Neural cell (in vitro differentiated cells): ENCODE data around the gene SOHLH1. TPM values are rescaled to one million over a fixed set of nuclear protein-coding genes. Genes with fewer than 3 reads are reported as not detected.

ENCODE experiments used
- H2AFZ ChIP-seq: fragments of 200-600, 300-800 bp; sonication (generic), shearing (Covaris generic); 2 replicates; pipeline ENCODE4 v1.6.0; 2014; ENCODE audit warnings: low read depth, mild to moderate bottlenecking, antibody characterized with exemption, low read length, moderate library complexity
- H3F3A ChIP-seq: fragments of 200-600 bp; shearing (Covaris generic); 2 replicates; pipeline ENCODE4 v1.6.1; 2016; ENCODE audit warnings: mild to moderate bottlenecking, moderate library complexity, mixed read lengths, antibody characterized with exemption, low read length; ENCODE audit not compliant: insufficient read depth, poor library complexity, severe bottlenecking
- H3K27ac ChIP-seq: fragments of 200-600, 300-800 bp; sonication (generic), shearing (Covaris generic); 2 replicates; pipeline ENCODE4 v1.5.1; 2014; ENCODE audit warnings: mild to moderate bottlenecking, low read length, moderate library complexity
- H3K27me3 ChIP-seq: fragments of 300-800, 200-600 bp; sonication (generic), shearing (Covaris generic); 2 replicates; pipeline ENCODE4 v1.6.0; 2014; ENCODE audit warnings: mild to moderate bottlenecking, low read depth, low read length, moderate library complexity; ENCODE audit not compliant: insufficient read depth
- H3K36me3 ChIP-seq: fragments of 300-800, 200-600 bp; sonication (generic), shearing (Covaris generic); 2 replicates; pipeline ENCODE4 v1.5.1; 2014; ENCODE audit warnings: mild to moderate bottlenecking, antibody characterized with exemption, low read length, moderate library complexity; ENCODE audit not compliant: insufficient read depth
- H3K4me2 ChIP-seq: fragments of 300-800, 200-600 bp; sonication (generic), shearing (Covaris generic); 2 replicates; pipeline ENCODE4 v1.6.0; 2014; ENCODE audit warnings: mild to moderate bottlenecking, low read length
- H3K4me3 ChIP-seq: fragments of 300-800, 200-600 bp; sonication (generic), shearing (Covaris generic); 2 replicates; pipeline ENCODE4 v1.5.1; 2014; ENCODE audit warnings: mild to moderate bottlenecking, low read length, moderate library complexity
- H3K79me2 ChIP-seq: fragments of 200-600 bp; shearing (Covaris generic); replicated peaks from 2 replicates; pipeline ENCODE4 v1.6.0; 2014; ENCODE audit warnings: mild to moderate bottlenecking, low read length, moderate library complexity; ENCODE audit not compliant: insufficient read depth
- H3K9ac ChIP-seq: fragments of 300-800, 200-600 bp; sonication (generic), shearing (Covaris generic); 2 replicates; pipeline ENCODE4 v1.6.1; 2016; ENCODE audit warnings: mild to moderate bottlenecking, low read length, mixed read lengths
- H3K9me2 ChIP-seq: fragments of 200-600 bp; shearing (Covaris generic); 2 replicates; pipeline ENCODE4 v1.6.1; 2016; ENCODE audit warnings: mild to moderate bottlenecking, low read length, mixed read lengths; ENCODE audit not compliant: insufficient read depth
- H3K9me3 ChIP-seq: fragments of 200-600, 300-800 bp; sonication (generic), shearing (Covaris generic); 2 replicates; pipeline ENCODE4 v1.6.1; 2016; ENCODE audit warnings: mild to moderate bottlenecking, mixed run types, low read length, moderate library complexity, mixed read lengths
- H4K20me1 ChIP-seq: fragments of 200-600 bp; shearing (Covaris generic); 2 replicates; pipeline ENCODE4 v1.6.1; 2016; ENCODE audit warnings: mild to moderate bottlenecking, mixed run types; ENCODE audit not compliant: insufficient read depth
- CTCF ChIP-seq: fragments of 450-650 bp; IDR thresholded peaks from 2 replicates; pipeline ENCODE4 v1.5.1; 2014; ENCODE audit warnings: antibody characterized with exemption, mild to moderate bottlenecking, moderate library complexity; ENCODE audit not compliant: poor library complexity, severe bottlenecking
- EP300 ChIP-seq: fragments of 450-650 bp; conservative IDR thresholded peaks from 2 replicates; pipeline ENCODE4 v1.6.1; 2014; ENCODE audit warnings: antibody characterized with exemption, mild to moderate bottlenecking, moderate library complexity; ENCODE audit not compliant: poor library complexity, severe bottlenecking
- EZH2 ChIP-seq: fragments of 200-600, 300-800 bp; shearing (Covaris generic), sonication (generic); IDR thresholded peaks from 2 replicates; pipeline ENCODE4 v1.6.1; 2014; ENCODE audit warnings: antibody characterized with exemption, low read length, borderline replicate concordance, mild to moderate bottlenecking; ENCODE audit not compliant: insufficient read depth, poor library complexity, severe bottlenecking
- POLR2AphosphoS5 ChIP-seq: IDR thresholded peaks from 2 replicates; pipeline ENCODE4 v1.6.1; 2012
- REST ChIP-seq: IDR thresholded peaks from 2 replicates; pipeline ENCODE4 v1.6.1; 2012; ENCODE audit warnings: borderline replicate concordance
- SMC3 ChIP-seq: fragments of 450-650 bp; conservative IDR thresholded peaks from 2 replicates; pipeline ENCODE4 v1.6.1; 2014; ENCODE audit warnings: antibody characterized with exemption, mild to moderate bottlenecking, moderate library complexity; ENCODE audit not compliant: poor library complexity
- TAF1 ChIP-seq: IDR thresholded peaks from 2 replicates; pipeline ENCODE4 v1.6.1; 2012; ENCODE audit warnings: low read depth
- polyA minus RNA-seq: library from RNA; depleted of rRNA, polyadenylated mRNA; stranded (reverse); fragments of >200 nt; gene quantifications from 2 replicates; pipeline ENCODE4 v1.2.3, GENCODE V29; 2014
- polyA plus RNA-seq: library from polyadenylated mRNA; depleted of rRNA; stranded (reverse); fragments of >200 nt; gene quantifications from 2 replicates; pipeline ENCODE4 v1.2.3, GENCODE V29; 2014

Gene SOHLH1
- polyA plus RNA-seq (not detected in 2 replicates), polyA minus RNA-seq (not detected in 2 replicates)

GRCh38 chr9:135699440-135699839 is at the start of gene SOHLH1:
Gene SOHLH1, minus strand, starts transcription at chr9:135699481. Its CDS starts 14 bp downstream, at chr9:135699467.
- Histone ChIP-seq H3K9ac (no peak within 1 kb of the TSS), H3K79me2 (no peaks in the 10 kb centered on the region), H3K9me3 (no peaks in the 10 kb centered on the region), H4K20me1 (no peaks in the 10 kb centered on the region), H3K36me3 (no peaks in the 10 kb centered on the region), H3K4me3 (no peak within 1 kb of the TSS), H3K9me2 (no peaks in the 10 kb centered on the region), H3K4me2 (no peak within 1 kb of the TSS), H2AFZ (no peak within 1 kb of the TSS), H3F3A (no peaks in the 10 kb centered on the region), H3K27me3 (peaks cover 4% of the 10 kb centered on the region), H3K27ac (no peak within 1 kb of the TSS)
- TF ChIP-seq CTCF (no peak), TAF1 (no peak), EZH2 (no peak), REST (no peak), SMC3 (no peak), POLR2AphosphoS5 (no peak)

- no peaks in the 10 kb centered on the region for H3K79me2 ChIP-seq
- H3K27me3 ChIP-seq: no peaks in the 10 kb centered on the region
- no peaks in the 10 kb centered on the region for H3K9me3 ChIP-seq
- H3F3A ChIP-seq: no peaks in the 10 kb centered on the region
- no peak overlapping the region for H3K27ac ChIP-seq
- H3K36me3 ChIP-seq: no peaks in the 10 kb centered on the region
- H3K4me3 ChIP-seq: no peak overlapping the region
- no peaks in the 10 kb centered on the region for H3K9me2 ChIP-seq
- H2AFZ ChIP-seq: no peak overlapping the region
- H3K4me2 ChIP-seq: no peak overlapping the region
- TF ChIP-seq POLR2AphosphoS5 (no peak), EP300 (no peak), TAF1 (no peak), CTCF (no peak), SMC3 (no peak)
- H4K20me1 ChIP-seq: no peaks in the 10 kb centered on the region
- no peak overlapping the region for H3K9ac ChIP-seq
These were observed 49.4 kb upstream of the SOHLH1 start for GRCh38 chr9:135748676-135749075.
